NCI-H2227 (cell line): Measurements from ENCODE around the gene RNGTT.
A peak's percentile ranks its signal among the peaks of the same experiment; 100 is the strongest.
"Not testable (repeated sequence)": the region's sequence is repeated elsewhere in the genome, so short reads cannot be mapped to it uniquely, and the experiment has no call there.

Experiments
- DNase-seq: peaks from one replicate; lab custom pipeline; 2025; ENCODE audit not compliant: unreplicated experiment; lab: John Stamatoyannopoulos, UW

RNGTT gene

GRCh38 chr6:88963139-88964090 is at the start of gene RNGTT:
Gene RNGTT, minus strand, starts transcription at chr6:88963618. Its CDS starts 209 bp downstream, at chr6:88963409.
- DNase-seq = peak; percentile 96

DNA sequence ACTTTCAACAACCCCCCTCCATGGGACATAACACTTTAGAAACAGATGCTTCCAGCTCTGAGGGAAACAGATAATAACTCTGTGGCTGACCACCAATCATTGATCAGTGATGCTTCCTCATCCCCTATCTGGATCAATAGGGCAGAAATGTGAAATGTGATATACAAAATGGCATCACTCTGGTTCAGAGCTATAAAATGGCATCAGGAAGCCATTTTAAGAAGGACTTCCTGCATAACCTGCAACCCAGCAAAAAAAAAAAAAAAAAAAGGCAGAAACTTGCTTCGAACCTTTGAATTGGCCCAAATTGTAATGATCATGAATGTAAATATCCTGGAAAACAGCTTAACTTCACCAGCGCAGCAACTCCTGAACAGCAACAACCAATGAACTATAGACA is 48.0 kb upstream of the RNGTT start:
- no peak for DNase-seq

DNA sequence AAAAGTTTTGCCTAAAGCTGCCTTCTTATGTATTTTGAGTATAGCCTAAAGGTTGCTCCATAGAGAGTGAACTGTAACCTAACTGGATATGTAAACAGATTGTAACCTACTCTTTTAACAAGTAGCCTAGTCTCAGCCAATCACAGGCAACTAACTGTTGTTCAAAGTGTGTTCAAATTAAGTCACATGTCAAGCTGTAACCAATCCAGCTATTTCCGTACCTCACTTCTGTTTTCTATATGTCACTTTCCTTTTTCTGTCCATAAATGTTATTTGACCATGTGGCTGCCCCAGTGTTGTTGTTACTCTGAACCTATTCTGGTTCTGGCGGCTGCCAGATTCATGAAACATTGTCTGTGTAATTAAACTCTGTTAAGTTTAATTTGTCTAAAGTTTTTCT is 47.4 kb upstream of the RNGTT start:
- no peak for DNase-seq

DNA sequence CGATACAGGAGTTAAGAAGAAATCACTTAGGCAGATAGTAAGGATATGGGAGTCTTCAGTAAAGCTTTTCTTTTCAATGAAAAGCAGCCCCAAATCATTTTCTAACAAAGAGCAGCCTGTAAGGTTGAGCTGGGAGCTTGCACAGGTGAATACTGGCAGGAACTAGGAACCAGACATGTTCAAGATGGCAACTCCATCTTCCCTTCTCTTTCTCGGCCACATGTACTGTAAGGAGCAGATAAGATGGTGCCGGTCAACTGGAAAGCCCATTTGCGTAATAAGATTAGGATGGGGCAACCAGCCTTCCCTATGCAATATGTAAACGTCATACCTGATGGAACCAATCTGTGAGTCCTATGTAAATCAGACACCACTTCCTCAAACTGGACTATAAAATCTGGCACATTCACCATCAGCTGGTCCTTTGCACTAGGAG is 46.2 kb upstream of the RNGTT start:
- DNase-seq = no peak

GRCh38 chr6:89008815-89009374 is 45.5 kb upstream of the RNGTT start:
- DNase-seq = no peak

- no peak for DNase-seq
These were observed 44.8 kb upstream of the RNGTT start for GRCh38 chr6:89008001-89008814.

DNA sequence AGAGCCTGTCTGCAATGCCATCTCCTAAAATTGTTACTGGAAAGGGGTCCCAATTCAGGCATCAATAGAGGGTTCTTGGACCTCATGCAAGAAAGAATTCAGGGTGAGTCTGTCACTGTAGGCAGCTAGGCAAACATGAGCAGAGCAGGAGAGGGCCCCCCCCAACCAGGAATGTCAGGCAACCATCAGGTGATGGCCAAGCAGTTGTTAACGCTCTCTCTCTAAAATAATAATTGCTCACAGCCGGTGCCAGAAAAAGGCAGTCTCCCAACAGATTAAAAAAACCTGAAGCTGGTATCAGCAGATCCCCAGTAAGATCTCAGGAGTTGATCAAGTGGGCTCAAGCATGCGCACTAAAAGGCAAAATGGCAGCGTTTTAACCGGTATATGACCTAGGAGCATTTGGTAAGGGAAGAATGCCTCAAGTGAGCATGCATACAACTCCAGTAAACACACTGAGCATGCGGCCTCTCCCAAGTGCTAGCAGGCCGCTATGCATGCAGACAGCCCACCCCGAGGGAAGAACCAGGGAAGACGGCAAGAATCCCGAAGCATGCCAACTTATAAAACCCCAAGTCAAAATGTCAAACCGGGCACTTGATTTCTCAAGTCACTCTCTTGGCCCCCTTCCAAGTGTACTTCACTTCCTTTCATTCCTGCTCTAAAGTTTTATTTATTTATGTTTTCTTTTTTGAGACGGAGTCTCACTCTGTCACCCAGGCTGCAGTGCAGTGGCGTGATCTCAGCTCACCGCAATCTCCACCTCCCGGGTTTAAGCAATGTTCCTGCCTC is 44.0 kb upstream of the RNGTT start:
- peak; percentile 67 for DNase-seq

GRCh38 chr6:89002523-89002922 is 39.1 kb upstream of the RNGTT start:
- DNase-seq = no peak

GRCh38 chr6:88997327-88997726 is 33.9 kb upstream of the RNGTT start:
- DNase-seq = no peak

- DNase-seq = no peak
These were observed 29.5 kb upstream of the RNGTT start for GRCh38 chr6:88992741-88993552.

DNA sequence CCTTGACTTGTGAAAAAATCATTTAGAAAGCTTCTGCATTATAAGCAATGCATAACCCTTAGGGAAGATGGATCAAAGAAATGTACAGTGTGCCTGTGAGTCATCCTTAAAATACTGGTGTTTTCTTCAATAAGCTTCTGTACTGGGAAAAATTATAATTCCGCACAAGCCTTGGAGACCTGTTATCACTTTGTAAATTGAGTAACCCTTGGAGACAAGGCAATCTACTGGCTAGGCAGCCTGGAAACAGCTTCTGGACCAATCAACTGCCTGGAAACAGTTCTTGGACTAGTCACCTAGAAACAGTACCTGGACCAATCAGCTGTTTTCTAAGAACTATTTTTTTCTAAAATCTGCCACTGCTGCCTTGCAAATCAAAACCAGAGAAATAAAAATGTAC is 25.8 kb upstream of the RNGTT start:
- peak; percentile 62 for DNase-seq

GRCh38 chr6:88987922-88988321 is 24.5 kb upstream of the RNGTT start:
- no peak for DNase-seq

DNA sequence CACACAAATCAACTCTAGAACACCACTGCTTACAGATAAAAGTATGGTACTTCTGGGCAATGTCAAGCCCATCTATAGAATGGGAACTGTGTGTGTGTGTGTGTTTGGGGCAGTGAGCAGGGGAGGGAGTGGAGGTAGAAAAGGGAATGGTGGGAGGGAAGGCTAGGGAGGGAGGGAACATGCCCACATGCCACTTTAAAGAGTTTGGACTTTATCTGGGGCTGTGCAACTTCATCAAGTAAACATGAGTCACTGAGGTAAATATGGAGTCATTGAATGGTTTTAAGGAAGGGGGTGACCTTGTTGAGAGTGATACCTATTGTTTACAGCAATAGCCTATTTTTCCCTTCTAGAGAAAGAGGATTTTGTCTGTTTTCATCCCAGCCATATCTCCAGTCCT is 22.5 kb upstream of the RNGTT start:
- no peak for DNase-seq

- DNase-seq = no peak
These were observed 21.2 kb upstream of the RNGTT start for GRCh38 chr6:88984606-88985005.

GRCh38 chr6:88984152-88984551 is 20.7 kb upstream of the RNGTT start:
- no peak for DNase-seq

- DNase-seq = peak; percentile 30
These were observed 20.1 kb upstream of the RNGTT start for GRCh38 chr6:88983532-88983931.

- not testable (repeated sequence) for DNase-seq
These were observed 19.7 kb upstream of the RNGTT start for GRCh38 chr6:88983129-88983528.

DNA sequence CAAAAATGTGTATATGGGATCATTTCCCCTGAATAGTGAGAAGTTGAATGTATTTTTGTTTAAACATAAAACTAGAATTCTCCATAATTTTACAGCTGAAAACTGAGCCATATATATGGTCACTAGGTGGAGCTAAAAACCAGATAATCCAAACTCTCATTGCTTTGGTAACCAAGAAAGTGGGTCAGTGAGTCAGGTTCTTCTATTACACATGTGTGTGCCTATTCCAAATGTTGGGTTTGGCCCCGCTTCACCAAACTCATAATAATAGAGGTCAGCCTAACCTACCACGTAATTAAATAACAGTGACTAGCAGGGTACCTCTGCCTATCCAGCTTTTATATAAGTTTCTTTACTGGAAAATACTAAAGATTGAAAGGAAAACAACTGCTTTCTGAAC is 19.3 kb upstream of the RNGTT start:
- DNase-seq = peak; percentile 56

DNA sequence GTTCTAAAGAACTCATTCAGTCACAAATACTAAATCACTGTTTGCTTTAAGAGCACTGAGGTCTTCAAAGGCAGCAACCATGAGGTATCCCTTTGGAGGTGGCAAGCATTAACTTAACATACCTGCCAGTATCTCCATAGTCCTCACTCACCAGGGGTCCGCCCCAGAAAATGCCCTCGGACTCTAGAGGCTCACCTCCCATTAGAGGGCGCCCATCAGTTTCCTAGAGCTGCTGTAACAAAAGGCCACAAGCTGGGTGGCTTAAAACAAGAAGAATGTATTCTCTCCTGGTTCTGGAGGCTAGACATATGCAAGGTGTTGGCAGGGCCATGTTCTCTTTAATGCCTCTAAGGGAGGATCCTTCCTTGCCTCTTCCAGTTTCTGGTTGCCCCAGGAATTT is 12.0 kb upstream of the RNGTT start:
- no peak for DNase-seq
